SK-N-SH (cell line): ENCODE data around the gene SPATA31C1. TPM values are rescaled to one million over a fixed set of nuclear protein-coding genes. Genes with fewer than 3 reads are reported as not detected.

ENCODE experiments used
- CTCF ChIA-PET: fragments of 300-600, 350-600 bp; formaldehyde crosslinking; extraction: SDS; loops from one replicate; lab custom pipeline; 2021; lab: Yijun Ruan, JAX
- POLR2A ChIA-PET: fragments of 350-600 bp; sonication (Branson Sonifier 250); formaldehyde crosslinking; extraction: SDS; loops from one replicate; lab custom pipeline; 2020; ENCODE audit warnings: antibody characterized with exemption, inconsistent platforms; lab: Yijun Ruan, JAX
- DNase-seq: peaks from one replicate; pipeline ENCODE4 v3.0.0; 2012
- H2AFZ ChIP-seq: fragments of 200-600 bp; sonication (generic); 2 replicates; pipeline ENCODE4 v1.8.1; 2016; ENCODE audit warnings: antibody characterized with exemption, mild to moderate bottlenecking, low read depth
- H3F3A ChIP-seq: fragments of 200-600 bp; sonication (generic); replicated peaks from 2 replicates; pipeline ENCODE3; 2016; ENCODE audit warnings: antibody characterized with exemption, mild to moderate bottlenecking; ENCODE audit not compliant: insufficient read depth
- H3K27ac ChIP-seq, 2 experiments: fragments of 200-500 bp in 1 of 2; fragments of 200-600 bp in 1 of 2; sonication (Bioruptor generic) in 1 of 2; sonication (generic), shearing (Covaris generic) in 1 of 2; 2 replicates each; pipeline versions ENCODE4 v1.5.1 to v1.6.1; 2014 to 2016; ENCODE audit warnings: low read depth in 2 of 2, inconsistent platforms in 1 of 2, low read length in 1 of 2, mild to moderate bottlenecking in 1 of 2, mixed read lengths in 1 of 2
- H3K27me3 ChIP-seq: fragments of 200-600 bp; sonication (generic), shearing (Covaris generic); 2 replicates; pipeline ENCODE4 v1.6.1; 2016; ENCODE audit warnings: mixed run types; ENCODE audit not compliant: insufficient read depth
- H3K36me3 ChIP-seq, 2 experiments: fragments of 200-500 bp in 1 of 2; fragments of 200-600 bp in 1 of 2; sonication (Bioruptor generic) in 1 of 2; sonication (generic) in 1 of 2; replicated peaks in 1 of 2; 2 replicates each; pipeline versions ENCODE3 to v1.5.1; 2014 to 2016; ENCODE audit warnings: low read length in 1 of 2, mild to moderate bottlenecking in 1 of 2; ENCODE audit not compliant: insufficient read depth in 2 of 2, control insufficient read depth in 1 of 2
- H3K4me1 ChIP-seq, 2 experiments: fragments of 200-500 bp in 1 of 2; fragments of 200-600 bp in 1 of 2; sonication (Bioruptor generic) in 1 of 2; sonication (generic), shearing (Covaris generic) in 1 of 2; 2 replicates each; pipeline versions ENCODE4 v1.5.1 to v1.6.1; 2014 to 2016; ENCODE audit warnings: low read depth in 1 of 2, low read length in 1 of 2, mixed run types in 1 of 2; ENCODE audit not compliant: insufficient read depth in 2 of 2, control insufficient read depth in 1 of 2
- H3K4me2 ChIP-seq: fragments of 200-600 bp; sonication (generic), shearing (Covaris generic); 2 replicates; pipeline ENCODE4 v1.6.1; 2017; ENCODE audit warnings: mixed run types
- H3K4me3 ChIP-seq, 2 experiments: fragments of 200-500 bp in 1 of 2; fragments of 200-600 bp in 1 of 2; sonication (Bioruptor generic) in 1 of 2; sonication (generic), shearing (Covaris generic) in 1 of 2; 2 replicates each; pipeline versions ENCODE4 v1.5.1 to v1.8.1; 2014 to 2016; ENCODE audit warnings: low read depth in 2 of 2, inconsistent platforms in 1 of 2, low read length in 1 of 2, mild to moderate bottlenecking in 1 of 2, mixed read lengths in 1 of 2, moderate library complexity in 1 of 2
- H3K79me2 ChIP-seq: fragments of 200-600 bp; sonication (generic); 2 replicates; pipeline ENCODE4 v1.8.1; 2017; ENCODE audit warnings: mild to moderate bottlenecking; ENCODE audit not compliant: insufficient read depth
- H3K9ac ChIP-seq: fragments of 200-600 bp; sonication (generic); 2 replicates; pipeline ENCODE4 v1.6.1; 2017; ENCODE audit warnings: mixed run types
- H3K9me2 ChIP-seq: fragments of 200-600 bp; sonication (generic); 2 replicates; pipeline ENCODE4 v1.6.1; 2017; ENCODE audit warnings: mixed run types
- H3K9me3 ChIP-seq: fragments of 200-600 bp; sonication (generic); 2 replicates; pipeline ENCODE4 v1.6.1; 2017; ENCODE audit warnings: mixed run types, mild to moderate bottlenecking, moderate library complexity
- H4K20me1 ChIP-seq: fragments of 200-600 bp; sonication (generic); 2 replicates; pipeline ENCODE4 v1.6.1; 2017; ENCODE audit warnings: mild to moderate bottlenecking, mixed run types; ENCODE audit not compliant: insufficient read depth
- ELF1 ChIP-seq: IDR thresholded peaks from 2 replicates; pipeline ENCODE4 v1.4.0; 2012
- EP300 ChIP-seq, 2 experiments: IDR thresholded peaks; 2 replicates each; pipeline versions ENCODE4 v1.4.0 to v1.6.1; 2012; ENCODE audit warnings: borderline replicate concordance in 1 of 2, low read depth in 1 of 2, low read length in 1 of 2
- FOSL2 ChIP-seq: IDR thresholded peaks from 2 replicates; pipeline ENCODE4 v1.4.0; 2012; ENCODE audit warnings: low read depth, mild to moderate bottlenecking, moderate library complexity, borderline replicate concordance
- FOXM1 ChIP-seq: IDR thresholded peaks from 2 replicates; pipeline ENCODE4 v1.4.0; 2012; ENCODE audit warnings: low read depth, mild to moderate bottlenecking
- GABPA ChIP-seq: IDR thresholded peaks from 2 replicates; pipeline ENCODE4 v1.4.0; 2012; ENCODE audit warnings: low read depth, mild to moderate bottlenecking
- IRF3 ChIP-seq: fragments of 150-350 bp; IDR thresholded peaks from 2 replicates; pipeline ENCODE4 v1.6.1; 2016; ENCODE audit warnings: mild to moderate bottlenecking, low read depth, low read length
- JUND ChIP-seq: IDR thresholded peaks from 2 replicates; pipeline ENCODE4 v1.4.0; 2012
- MEF2A ChIP-seq: IDR thresholded peaks from 2 replicates; pipeline ENCODE4 v1.4.0; 2012; ENCODE audit warnings: low read depth, borderline replicate concordance
- NRF1 ChIP-seq: IDR thresholded peaks from 2 replicates; pipeline ENCODE4 v1.6.1; 2012; ENCODE audit warnings: low read depth, mild to moderate bottlenecking, low read length
- RXRA ChIP-seq: IDR thresholded peaks from 2 replicates; pipeline ENCODE4 v1.4.0; 2012; ENCODE audit warnings: low read depth, mild to moderate bottlenecking, borderline replicate concordance
- SIN3A ChIP-seq: IDR thresholded peaks from 2 replicates; pipeline ENCODE4 v1.6.1; 2012; ENCODE audit warnings: low read depth, mild to moderate bottlenecking, low read length, moderate library complexity, borderline replicate concordance
- SMC3 ChIP-seq: IDR thresholded peaks from 2 replicates; pipeline ENCODE4 v1.6.1; 2012; ENCODE audit warnings: low read depth, low read length, improper control_type of control experiment
- USF1 ChIP-seq: IDR thresholded peaks from 2 replicates; pipeline ENCODE4 v1.4.0; 2012; ENCODE audit warnings: low read depth, borderline replicate concordance
- USF2 ChIP-seq: fragments of 150-350 bp; IDR thresholded peaks from 2 replicates; pipeline ENCODE4 v1.6.1; 2017; ENCODE audit warnings: antibody characterized with exemption, low read length, low read depth, borderline replicate concordance
- YY1 ChIP-seq: IDR thresholded peaks from 2 replicates; pipeline ENCODE4 v1.4.0; 2012; ENCODE audit warnings: low read depth, mild to moderate bottlenecking
- WGBS: methylation state at CpG from one replicate; pipeline ENCODE4 v1.1.6; 2017; ENCODE audit warnings: low lambda C conversion rate; 5-methylcytosine and 5-hydroxymethylcytosine counted together
- polyA plus RNA-seq, 3 experiments: library from polyadenylated mRNA; depleted of rRNA; stranded (reverse); fragments of >200 nt; gene quantifications; 2 replicates each; pipeline ENCODE4 v1.2.3, GENCODE V29; 2012

The SPATA31C1 gene
- polyA plus RNA-seq, 1 of the 3 experiments (the other 2 are of a cell fraction): not detected

GRCh38 chr9:87884578-87885459 lies 32.9 kb upstream of the SPATA31C1 start (continued):
- TF ChIP-seq ELF1 (no peak), GABPA (no peak), USF1 (no peak), JUND (no peak), IRF3 (no peak), YY1 (no peak), MEF2A (no peak), FOSL2 (no peak), EP300 (IDR thresholded peaks at IDR 0.05; ENCODE audit: borderline replicate concordance in 1 of 2, low read depth in 1 of 2, low read length in 1 of 2) (no peak), SMC3 (no peak)

- H3K27me3 ChIP-seq: no peaks in the 10 kb centered on the region
- no peak overlapping the region for H3K4me2 ChIP-seq
- H3K4me3 ChIP-seq: no peak overlapping the region
- H2AFZ ChIP-seq: no peak overlapping the region
- H3F3A ChIP-seq: no peaks in the 10 kb centered on the region
- H3K9me3 ChIP-seq: no peaks in the 10 kb centered on the region
- H4K20me1 ChIP-seq: no peaks in the 10 kb centered on the region
- H3K4me1 ChIP-seq: peaks cover 0 to 2% of the 10 kb centered on the region in 2 experiments; a peak in 1 of 4 replicates
- ChIA-PET POLR2A (no interaction called here), CTCF (no interaction called here)
- no peaks in the 10 kb centered on the region for H3K79me2 ChIP-seq
- no peak overlapping the region for H3K9ac ChIP-seq
- WGBS: 71% methylated on average over 9 of the region's 13 CpGs
- no peak for DNase-seq
- H3K36me3 ChIP-seq: no peaks in the 10 kb centered on the region
- TF ChIP-seq MEF2A (no peak), IRF3 (no peak), ELF1 (no peak), FOSL2 (no peak), RXRA (no peak), GABPA (no peak), FOXM1 (no peak), USF2 (no peak), NRF1 (no peak), SIN3A (no peak)
- H3K27ac ChIP-seq: no peak overlapping the region
- no peaks in the 10 kb centered on the region for H3K9me2 ChIP-seq
Observed at GRCh38 chr9:87885484-87886189, 32.1 kb upstream of the SPATA31C1 start.
